Stimulated activated CD4-positive, alpha-beta T cell treated with anti-CD3 and anti-CD28 coated beads, Interleukin-1b, Interleukin-23, amount 100 ng/mL, for 48 hours (primary cell): ENCODE data around the gene CNBD2.
A peak's percentile ranks its signal among the peaks of the same experiment; 100 is the strongest.
"Not testable (repeated sequence)": the region's sequence is repeated elsewhere in the genome, so short reads cannot be mapped to it uniquely, and the experiment has no call there.

Source experiments
- DNase-seq: peaks from one replicate; pipeline ENCODE4 v3.0.0-alpha.2; 2020

The CNBD2 gene

GRCh38 chr20:36064658-36065426 lies 96.5 kb downstream of the CNBD2 start:
- DNase-seq: peak; percentile 89

DNA sequence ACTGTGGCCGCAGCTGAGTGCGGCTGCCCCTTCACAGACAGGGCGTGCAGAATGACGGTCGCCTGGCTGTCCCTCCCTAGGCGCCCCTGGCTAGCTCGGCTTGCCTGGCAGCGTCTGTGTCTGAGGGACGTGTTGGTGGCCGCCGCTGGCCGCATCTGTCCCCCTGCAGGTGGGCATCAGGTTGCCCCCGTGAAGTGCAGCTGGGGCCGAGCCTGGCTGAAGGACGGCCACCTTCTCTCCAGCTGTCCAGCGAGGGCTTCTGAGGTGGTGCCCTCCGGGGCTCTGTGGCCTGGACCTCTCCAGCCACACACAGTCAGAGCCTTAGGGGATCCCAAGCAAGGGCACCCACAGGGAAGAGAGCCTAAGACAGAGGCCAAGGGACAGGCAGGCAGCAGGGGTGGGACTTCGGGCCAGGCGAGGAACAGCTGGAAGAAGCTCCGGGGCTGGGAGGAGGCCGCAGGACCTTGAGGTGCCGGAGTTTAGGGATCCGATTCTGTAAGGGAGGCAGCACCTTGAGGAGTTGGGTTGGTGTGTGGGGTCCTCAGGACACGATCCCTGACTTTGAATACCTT lies 97.1 kb downstream of the CNBD2 start:
- no peak for DNase-seq

DNA sequence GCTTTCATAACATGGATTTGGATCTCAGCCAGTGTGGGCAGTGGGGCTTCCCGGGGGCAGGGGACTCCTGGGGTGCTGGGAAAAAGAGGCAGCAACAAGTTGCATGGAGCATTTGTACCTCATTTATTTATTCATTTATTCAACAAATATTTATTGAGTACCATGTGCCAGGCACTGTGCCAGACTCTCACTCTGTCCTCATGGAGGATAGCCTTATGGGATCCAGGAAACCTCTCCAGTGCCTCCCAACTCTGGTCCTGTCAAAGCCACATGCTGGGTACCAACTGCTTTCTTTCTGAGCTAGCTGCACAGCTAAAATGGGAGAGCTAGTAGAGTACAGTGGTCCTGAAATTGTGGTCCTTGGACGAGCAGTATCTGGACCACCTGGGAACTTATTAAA lies 98.4 kb downstream of the CNBD2 start:
- no peak for DNase-seq

GRCh38 chr20:36068526-36068925 lies 100.1 kb downstream of the CNBD2 start:
- DNase-seq: not testable (repeated sequence)

GRCh38 chr20:36070451-36070850 lies 102.1 kb downstream of the CNBD2 start:
- DNase-seq: no peak

GRCh38 chr20:36071848-36072247 lies 103.5 kb downstream of the CNBD2 start:
- DNase-seq: no peak

GRCh38 chr20:36074983-36075382 lies 106.6 kb downstream of the CNBD2 start:
- DNase-seq: no peak

- not testable (repeated sequence) for DNase-seq
Measured at GRCh38 chr20:36077762-36078161, 109.4 kb downstream of the CNBD2 start.

DNA sequence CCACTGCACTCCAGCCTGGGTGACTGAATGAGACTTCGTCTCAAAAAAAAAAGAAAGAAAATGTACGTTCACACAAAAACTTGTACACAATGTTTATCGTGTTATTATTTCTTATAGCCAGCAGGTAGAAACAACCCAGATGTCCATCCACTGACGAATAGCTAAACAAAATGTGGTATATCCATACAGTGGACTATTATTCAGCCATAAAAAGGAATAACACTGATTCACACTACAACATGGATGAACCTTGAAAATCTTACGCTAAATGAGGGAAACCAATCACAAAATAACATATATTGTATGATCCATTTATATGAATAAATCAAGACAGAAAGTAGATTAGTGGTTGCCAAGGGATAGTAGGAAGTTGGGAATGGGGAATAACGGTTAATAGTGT lies 111.1 kb downstream of the CNBD2 start:
- DNase-seq: no peak

DNA sequence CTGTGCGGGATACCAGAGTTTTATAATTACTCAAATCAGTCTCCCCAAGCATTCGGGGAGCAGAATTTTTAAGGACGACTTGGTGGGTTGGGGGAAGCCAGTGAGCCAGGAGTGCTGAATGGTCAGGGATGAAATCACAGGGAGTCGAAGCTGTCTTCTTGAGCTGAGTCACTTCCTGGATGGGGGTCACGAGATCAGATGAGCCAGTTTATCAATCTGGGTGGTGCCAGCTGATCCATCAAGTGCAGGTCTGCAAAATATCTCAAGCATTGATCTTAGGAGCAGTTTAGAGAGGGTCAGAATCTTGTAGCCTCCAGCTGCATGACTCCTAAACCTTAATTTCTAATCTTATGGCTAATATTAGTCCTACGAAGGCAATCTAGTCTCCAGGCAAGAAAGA lies 111.6 kb downstream of the CNBD2 start:
- DNase-seq: not testable (repeated sequence)
